Measurements from ENCODE around the gene MBD2.
"Not testable (repeated sequence)": the region's sequence is repeated elsewhere in the genome, so short reads cannot be mapped to it uniquely, and the experiment has no call there.

Gene MBD2

DNA sequence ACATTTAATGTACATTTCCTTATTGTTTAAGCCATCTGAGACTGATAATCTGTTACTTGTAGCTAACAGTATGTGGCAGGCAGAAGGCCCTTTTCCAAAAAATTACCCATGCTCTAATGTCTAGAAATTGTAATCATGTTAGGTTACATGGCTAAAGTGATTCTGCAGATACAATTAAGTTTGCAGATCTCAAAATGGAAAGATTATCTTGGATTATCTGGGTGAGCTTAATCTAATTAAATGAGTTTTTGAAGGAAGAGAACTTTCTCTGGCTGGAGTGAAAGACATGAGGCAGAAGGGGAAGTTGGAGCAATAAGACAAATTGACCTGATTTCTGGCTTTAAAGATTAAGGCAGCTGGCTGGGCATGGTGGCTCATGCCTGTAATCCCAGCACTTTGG lies 76.3 kb downstream of the MBD2 start:
- DNase-seq: no peak

DNA sequence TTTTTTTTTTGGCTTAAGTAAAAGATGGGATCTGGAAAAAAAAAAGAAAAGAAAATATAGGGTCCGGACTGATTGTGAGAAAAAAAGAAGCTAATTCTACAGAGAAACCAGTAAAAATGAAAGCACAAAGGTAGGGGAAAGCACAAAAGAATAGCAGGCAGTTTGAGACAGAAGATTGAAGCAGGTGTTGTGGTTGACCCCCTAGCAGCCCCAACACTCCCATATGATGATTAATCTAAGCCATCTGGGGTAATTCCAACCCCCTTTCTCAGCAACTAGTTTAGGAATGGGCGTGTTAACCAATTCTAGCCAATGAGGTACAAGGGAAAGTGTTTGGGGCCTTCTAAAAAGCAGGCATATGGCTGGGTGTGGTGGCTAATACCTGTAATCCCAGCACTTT lies 77.0 kb downstream of the MBD2 start:
- no peak for DNase-seq

DNA sequence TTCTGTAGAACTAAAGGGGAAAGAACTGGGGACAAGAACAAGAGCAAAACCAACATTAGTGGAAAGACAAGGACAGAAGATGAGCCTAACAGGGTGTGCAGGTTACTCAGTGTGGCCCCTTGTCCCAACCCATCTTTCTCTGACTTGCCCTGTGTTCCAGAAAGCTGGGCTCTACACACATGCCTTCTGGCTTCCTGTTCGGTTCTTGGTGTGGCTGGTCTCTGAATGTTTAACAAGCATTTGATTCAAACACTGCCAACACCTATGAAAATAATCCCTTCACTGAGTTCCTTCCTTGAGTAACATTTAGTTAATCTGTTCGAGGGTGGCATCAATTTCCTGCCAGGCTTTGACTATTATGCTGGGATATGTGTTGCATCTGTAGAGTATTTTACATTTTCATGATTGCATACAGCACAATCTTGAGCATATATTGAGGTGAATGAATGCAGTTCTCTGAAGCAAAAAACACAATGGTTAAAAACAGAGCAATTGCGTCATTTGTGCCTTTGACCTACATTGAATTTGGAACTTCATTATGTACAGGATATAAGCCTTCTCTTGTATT lies 83.3 kb downstream of the MBD2 start:
- DNase-seq: no peak

DNA sequence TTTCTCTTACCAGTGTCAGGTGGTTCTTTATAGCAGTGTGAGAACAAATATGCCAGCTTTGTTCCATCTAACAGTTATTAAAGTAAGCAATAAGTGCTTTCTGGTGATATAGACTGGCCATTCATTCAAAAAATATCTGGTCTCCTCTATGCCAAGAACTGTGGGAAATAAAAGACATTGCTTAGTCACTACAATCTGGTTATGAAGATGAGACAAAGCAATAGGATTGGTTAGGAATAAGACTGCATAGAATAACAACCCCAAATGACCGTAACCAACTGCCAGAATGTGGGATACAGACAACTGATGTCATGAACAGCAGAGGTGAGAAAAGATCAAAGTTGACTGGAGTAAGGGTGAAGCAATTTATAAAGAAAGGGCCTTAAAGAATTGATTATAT lies 83.8 kb downstream of the MBD2 start:
- DNase-seq: no peak

DNA sequence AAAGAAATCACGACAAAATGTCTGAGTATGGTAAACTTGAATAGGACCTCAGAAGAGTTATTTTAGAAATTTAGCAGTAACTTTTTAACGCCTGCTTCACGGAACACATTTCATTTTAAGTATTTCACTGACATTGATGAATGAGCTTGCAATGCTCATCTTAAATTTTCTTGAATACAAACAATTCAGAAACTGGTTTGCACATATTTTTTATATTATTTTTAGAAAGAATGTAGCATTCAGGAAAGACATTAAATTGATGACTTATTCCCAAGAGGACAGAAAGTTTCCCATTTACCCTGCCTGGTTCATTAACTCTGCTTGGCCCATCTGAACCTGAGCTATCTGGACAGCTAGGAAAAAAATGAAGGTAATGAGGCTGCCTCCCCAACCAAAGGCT lies 89.3 kb downstream of the MBD2 start:
- no peak for DNase-seq

DNA sequence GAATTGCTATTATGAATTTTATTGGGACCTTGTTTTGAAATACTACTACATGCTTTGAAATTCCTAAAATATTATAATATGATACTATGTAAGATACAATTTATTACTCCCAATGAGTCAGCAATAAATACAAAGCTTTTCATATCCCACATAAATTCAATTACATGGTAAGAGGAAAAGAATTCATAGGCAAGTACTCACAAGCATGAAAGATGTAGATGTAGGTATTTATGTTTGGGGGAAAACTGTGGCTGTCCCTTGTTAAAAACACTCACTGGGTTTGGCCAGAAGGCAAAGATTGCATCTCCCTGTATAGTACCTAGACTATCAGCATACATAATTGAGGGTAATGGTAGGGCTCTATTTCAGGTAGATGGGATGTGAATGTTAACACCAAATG lies 90.4 kb downstream of the MBD2 start:
- no peak for DNase-seq

DNA sequence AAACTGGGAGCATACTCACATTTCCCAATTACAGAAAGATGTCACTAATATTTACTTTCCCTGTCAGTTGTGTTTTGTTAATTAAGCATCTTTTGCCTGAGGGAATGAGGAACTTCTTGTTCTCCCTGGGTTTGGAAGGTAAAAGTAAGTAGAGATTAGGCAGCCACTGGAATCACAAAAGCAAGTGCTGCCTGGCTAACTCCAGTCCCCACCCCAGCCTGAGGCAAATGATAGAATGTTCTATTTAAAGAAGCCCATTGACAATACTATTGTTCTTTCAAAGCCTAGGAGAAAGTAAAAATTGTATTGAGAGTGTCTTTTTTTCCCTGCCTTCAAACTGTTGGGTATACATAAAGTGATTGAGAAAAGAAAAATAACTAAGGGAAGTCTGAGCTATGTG lies 93.8 kb downstream of the MBD2 start:
- no peak for DNase-seq

DNA sequence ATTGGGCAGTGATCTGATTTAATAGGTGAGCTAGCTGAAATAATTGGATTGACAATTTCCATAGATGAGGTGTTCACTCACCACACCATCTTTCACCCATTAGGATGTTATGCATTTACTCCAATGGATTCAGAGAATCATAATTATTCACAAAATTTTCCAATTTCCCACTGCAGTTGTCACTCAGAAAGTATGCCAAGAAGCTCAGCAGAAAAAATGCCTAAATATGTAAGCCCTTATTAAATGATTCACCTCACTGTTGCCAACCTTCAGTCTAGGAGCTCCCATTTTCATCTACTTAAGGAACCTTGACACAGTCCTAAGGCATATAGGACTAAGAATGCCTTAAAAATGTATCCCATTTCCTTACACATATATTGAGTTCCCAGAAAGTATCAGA lies 94.3 kb downstream of the MBD2 start:
- no peak for DNase-seq

DNA sequence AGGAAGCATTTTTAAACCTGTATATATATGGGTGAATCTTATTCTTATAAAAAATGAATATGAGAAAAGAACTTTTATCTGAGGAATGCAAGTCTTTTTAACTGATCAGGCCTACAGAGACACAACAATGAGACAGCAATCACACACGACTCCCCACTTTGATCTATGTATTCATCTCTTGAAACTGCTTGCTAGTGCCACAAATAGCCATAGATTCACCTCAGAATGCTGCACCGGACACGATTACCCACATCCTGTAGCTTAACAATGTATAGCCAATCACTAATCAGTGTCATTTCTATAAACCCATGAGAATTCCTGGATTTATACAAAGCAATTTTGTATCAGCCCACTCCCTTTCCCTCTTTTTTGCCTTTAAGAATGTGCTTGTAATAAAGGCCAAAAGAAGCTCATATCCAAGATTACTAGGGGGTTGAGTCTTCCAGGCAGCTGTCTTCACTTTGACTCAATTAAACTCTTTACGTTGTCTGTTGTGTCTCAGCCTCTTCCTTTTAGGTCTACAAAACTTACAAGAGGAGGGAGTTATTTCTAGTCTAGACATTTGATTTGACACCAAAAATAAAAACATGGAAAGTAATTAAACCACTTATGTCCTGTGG lies 94.9 kb downstream of the MBD2 start:
- DNase-seq: no peak

DNA sequence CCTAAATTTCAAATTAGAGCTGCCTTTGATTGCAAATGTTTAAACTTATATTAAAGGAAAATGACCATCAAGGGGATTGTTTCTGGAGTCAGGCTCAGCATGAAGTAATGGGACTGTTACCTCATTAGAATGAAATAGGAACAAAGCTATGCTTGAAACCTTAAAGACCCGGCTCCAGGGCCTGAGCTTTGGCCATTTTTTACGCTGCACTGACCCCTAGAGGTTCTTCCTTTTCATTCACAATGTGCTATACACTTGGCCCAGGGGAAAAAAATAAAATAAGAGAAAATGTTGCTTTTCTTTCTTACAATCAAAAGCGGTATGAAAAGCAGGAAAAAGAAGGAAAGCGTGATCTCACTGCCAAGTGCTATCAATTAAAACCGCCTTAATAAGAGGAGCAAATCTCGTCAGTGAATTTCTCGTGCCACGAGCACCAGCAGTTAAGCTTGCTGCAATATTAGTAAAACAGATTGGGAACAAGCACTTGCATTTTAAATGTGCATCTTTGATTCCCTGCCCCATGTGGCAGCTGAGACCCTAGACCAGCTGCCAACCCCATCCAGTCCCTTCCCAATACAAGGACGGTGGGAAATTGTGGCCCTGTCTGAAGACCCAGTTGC lies 96.6 kb downstream of the MBD2 start:
- DNase-seq: peak; percentile 31

DNA sequence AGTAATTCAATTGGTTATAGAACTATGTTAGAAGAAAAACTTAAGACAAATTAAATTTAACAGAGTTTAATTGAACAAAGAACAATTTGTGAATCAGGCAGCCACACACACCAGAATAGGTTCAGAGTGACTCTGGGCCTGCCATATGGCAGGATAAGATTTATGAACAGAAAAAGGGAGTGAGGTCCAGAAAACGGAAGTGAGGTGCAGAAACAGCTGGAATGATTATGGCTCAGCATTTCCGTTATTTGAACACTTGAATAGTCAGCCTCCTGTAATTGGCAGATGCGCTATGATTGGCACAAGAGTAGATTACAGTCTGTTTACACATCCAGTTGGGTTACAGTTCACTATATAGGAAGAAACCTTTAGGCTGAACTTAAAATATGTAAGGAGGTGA lies 99.0 kb downstream of the MBD2 start:
- DNase-seq: no peak

DNA sequence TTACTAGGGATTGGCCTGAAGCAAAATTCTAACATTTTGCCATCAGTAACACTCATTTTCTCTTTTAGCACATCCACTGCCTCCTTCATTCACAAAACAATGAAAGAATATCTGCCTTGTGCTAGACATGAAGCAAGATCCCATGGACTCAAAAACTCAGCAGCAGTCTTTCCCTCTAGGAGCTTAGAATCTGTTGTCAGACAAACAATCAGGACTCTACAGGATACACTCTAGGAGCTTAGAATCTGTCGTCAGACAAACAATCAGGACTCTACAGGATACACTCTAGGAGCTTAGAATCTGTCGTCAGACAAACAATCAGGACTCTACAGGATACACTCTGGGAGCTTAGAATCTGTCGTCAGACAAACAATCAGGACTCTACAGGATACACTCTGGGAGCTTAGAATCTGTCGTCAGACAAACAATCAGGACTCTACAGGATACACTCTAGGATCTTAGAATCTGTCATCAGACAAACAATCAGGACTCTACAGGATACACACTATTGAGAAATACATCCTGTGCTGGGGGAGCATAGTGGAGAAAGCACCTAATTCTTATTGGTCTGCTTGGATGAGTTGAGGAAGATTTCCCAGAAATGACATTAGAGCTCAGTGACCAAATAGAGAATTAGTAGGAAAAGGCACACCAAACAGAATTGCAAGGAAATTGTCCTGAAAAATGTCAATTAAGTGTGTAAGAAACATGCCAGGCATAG lies 100.6 kb downstream of the MBD2 start:
- DNase-seq: not testable (repeated sequence)

DNA sequence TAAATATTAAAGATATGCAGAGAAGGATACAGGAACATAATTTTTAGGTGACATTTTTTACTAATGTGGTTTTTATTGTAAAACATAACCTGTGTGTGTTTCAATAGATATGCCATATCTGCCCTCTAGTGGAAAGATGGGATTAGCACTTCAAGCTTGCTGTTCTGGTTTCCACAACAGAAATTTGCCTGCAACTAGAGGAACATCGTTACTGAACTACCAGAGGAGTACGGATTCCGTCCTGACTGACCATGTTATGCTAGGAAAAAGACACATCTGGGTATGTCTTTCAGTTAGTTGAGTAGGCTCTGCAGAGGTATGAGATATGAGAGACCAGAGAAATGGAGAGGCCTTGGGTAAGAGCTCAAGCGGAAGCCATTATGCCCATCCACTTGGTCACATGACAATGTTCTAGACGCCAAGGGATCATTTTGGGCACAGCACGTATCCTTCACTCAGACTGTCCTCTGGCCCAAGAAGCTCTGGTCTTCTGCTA lies 104.9 kb downstream of the MBD2 start:
- DNase-seq: peak; percentile 57

DNA sequence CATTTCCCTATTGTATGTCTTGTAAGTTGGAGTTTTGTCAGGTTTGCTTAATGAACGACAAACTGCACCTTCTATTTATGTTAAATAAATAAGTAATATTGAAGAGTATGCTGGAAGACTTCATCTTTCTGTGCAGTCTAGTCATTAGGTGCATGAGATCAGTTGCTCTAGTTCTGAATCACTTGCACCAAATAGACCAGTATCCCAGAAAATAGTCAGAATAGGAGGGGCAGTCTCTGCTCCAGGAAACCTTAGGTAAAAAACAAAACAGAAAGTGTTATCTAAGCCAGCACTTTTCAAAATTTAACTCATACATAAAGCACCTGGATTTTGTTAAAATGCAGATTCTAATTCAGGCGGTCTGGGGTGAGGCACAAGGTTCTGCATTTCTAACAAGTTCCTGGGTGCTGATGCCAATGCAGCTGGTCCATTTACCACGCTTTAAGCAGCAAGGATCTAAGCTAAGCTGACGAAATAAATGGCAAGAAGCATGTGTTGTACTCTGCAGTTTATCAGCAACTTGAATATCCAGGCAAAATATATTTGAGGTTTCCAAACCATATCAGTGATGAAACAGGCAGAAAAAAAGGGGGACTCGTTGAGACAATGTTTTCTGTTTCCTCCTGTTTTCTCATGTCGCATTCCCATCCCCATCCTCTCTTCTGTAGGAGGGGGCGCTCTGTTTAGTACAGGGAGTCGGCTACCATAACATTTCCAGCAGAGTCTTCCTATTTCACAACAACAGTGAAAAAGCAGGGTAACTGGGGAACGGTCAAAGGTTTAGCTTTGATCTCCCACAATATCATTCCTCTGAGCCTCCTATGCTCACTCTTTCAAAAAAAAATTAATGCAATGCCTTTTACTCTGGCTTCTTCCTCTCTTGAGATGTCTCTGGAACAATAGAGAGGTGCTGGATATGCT lies 106.4 kb downstream of the MBD2 start:
- no peak for DNase-seq

DNA sequence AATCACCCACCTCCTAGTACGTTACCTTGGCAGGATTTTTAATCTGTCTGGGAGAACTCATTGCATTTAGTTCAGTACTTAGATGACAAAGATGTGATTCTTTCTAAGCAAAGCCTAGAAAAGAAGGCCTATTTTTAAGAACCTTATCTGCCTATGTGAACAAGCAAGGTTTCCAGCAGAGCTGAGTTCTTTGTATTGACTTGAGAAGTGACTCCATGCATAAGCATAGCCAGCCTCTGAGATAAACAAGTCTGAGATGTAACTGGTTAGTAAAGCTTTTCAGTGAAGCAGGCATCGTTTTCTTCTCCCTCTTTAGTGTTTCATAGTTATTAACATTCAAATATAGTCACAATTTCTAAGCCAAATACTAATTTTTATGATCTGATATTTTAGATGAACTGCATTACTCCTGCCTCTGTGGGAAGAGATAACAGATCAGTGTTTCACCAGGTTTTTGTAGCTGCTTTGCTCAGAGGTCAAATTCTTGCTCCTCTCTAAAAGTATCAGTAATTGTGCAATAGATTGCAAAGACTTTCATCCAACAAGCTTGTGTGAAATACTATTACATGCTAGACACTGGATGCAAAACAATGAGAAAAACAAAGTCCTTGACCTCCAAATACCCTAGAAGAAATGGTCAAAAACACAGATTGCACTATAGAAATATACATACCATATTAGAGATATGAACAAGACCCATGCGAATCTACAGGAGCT lies 107.8 kb downstream of the MBD2 start:
- no peak for DNase-seq

DNA sequence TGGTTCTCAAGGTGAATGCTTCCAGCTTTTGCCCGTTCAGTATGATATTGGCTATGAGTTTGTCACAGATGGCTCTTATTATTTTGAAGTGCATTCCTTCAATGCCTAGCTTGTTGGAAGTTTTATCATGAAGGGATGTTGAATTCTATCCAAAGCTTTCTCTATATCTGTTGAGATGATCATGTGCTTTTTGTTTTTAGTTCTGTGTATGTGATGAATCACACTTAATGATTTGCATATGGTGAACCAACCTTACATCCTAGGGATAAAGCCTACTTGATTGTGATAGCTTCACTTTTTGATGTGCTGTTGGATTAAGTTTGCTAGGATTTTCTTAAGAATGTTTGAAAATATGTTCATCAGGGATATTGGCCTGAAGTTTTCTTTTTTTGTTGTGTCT lies 112.1 kb downstream of the MBD2 start:
- peak; percentile 18 for DNase-seq

DNA sequence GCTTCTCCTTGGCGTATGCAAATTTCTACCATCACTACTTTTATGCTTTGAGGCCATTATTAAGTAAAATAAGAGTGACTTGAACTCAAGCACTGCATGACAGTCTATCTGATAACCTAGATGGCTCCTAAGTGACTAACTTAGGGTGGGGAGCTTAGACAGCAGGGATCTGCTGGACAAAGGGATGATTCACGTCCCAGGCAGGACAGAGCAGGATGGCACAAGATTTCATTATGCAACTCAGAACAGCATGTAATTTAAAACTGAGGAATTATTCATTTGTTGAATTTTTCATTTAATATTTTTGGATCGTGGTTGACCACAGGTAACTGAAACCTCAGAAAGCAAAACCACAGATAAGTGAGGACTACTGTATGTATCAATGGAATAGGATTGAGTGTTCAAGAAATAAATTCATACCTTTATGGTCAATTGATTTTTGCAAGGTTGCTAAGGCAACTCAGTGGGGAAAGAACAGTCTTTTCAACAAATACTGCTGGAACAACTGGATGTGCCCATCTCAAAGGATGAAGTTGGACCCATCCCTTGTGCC lies 115.3 kb downstream of the MBD2 start:
- no peak for DNase-seq

DNA sequence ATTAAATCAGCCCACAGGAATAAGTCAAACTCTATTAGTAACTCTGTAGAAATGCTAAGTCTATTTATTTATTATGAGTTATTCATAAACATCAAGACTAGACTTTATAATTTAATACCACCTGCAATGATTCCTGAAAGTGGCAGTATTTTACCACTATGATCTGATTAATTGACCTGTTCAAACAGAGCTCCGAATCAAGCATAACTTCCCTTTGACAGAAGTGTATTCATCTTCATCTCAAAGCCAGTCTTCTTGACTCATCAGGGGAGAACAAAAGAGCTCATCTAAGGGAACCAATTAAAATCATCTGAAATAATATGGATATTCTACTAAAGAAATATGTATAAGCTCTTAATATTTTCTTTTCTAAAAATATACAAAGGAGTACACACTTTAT lies 122.3 kb downstream of the MBD2 start:
- DNase-seq: no peak

Data from NCI-H446 treated with DMSO at 0.1 percent for 48 hours (cell line).